K562 treated with DMSO at 1 percent for 12 hours (cell line): Measurements from ENCODE around the gene GALNT15. TPM values are rescaled to one million over a fixed set of nuclear protein-coding genes. Genes with fewer than 3 reads are reported as not detected.

Experiments
- total RNA-seq: library from RNA; unstranded; fragments of 300-600 nt; gene quantifications from 2 replicates; pipeline ENCODE4 v1.2.3, GENCODE V29; 2022; ENCODE audit not compliant: insufficient read depth

The GALNT15 gene
- not detected in 2 replicates for total RNA-seq

GRCh38 chr3:16174389-16174788 is at the start of gene GALNT15:
Gene GALNT15 (plus strand): TSS chr3:16174680. CDS start chr3:16175152, 472 bp downstream.

GRCh38 chr3:16264708-16265454 is 90.4 kb downstream of the GALNT15 start, which contains the start of the genes DPH3 and OXNAD1:
Gene DPH3 (minus strand): TSS chr3:16264943. CDS start chr3:16264876, 67 bp downstream.
Gene OXNAD1 (plus strand): TSS chr3:16265212. CDS start chr3:16270953, 5,741 bp downstream.

Other genes with a start within 250 kb of the GALNT15 start
- 14.7 and 24.5 TPM in 2 replicates for gene DPH3, start 90.3 kb downstream of the GALNT15 start, total RNA-seq
- 10.0 and 17.6 TPM in 2 replicates for gene OXNAD1, start 90.5 kb downstream of the GALNT15 start, total RNA-seq